GM21717 (cell line): ENCODE measurements around the gene SMIM29.
"Not testable (repeated sequence)": the region's sequence is repeated elsewhere in the genome, so short reads cannot be mapped to it uniquely, and the experiment has no call there.

Experiments used
- ATAC-seq: cut with Tn5 transposase; IDR thresholded peaks from one replicate; pipeline ENCODE4 v1.9.1; 2021; ENCODE audit warnings: mild to moderate bottlenecking, moderate library complexity; ENCODE audit not compliant: unreplicated experiment

Gene SMIM29

DNA sequence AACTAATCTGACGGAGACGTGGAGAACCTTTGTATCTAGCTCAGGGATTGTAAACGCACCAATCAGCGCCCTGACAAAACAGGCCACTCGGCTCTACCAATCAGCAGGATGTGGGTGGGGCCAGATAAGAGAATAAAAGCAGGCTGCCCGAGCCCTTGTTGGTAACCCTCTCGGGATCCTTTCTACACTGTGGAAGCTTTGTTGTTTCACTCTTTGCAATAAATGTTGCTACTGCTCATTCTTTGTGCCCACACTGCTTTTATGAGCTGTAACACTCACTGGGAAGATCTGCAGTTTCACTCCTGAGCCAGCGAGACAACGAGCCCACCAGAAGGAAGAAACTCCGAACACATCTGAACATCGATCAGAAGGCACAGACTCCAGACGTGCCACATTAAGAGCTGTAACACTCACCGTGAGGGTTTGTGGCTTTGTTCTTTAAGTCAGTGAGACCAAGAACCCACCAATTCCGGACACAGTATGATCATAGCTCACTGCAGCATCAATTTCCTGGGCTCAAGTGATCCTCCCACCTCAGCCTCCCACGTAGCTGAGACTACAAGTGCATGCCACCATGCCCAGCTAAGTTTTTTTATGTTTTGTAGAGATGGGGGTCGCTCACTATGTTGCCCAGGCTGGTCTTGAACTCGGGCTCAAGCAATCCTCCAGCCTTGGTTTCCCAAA, 21.0 kb upstream of the SMIM29 start:
- not testable (repeated sequence) for ATAC-seq

DNA sequence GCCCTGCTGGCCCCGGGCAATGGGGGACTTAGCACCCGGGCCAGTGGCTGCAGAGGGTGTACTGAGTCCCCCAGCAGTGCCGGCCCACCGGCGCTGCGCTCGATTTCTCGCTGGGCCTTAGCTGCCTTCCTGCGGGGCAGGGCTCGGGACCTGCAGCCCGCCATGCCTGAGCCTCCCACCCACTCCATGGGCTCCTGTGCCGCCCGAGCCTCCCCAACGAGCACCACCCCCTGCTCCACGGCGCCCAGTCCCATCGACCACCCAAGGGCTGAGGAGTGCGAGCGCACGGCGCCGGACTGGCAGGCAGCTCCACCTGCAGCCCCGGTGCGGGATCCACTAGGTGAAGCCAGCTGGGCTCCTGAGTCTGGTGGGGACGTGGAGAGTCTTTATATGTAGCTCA, 20.3 kb upstream of the SMIM29 start:
- not testable (repeated sequence) for ATAC-seq

DNA sequence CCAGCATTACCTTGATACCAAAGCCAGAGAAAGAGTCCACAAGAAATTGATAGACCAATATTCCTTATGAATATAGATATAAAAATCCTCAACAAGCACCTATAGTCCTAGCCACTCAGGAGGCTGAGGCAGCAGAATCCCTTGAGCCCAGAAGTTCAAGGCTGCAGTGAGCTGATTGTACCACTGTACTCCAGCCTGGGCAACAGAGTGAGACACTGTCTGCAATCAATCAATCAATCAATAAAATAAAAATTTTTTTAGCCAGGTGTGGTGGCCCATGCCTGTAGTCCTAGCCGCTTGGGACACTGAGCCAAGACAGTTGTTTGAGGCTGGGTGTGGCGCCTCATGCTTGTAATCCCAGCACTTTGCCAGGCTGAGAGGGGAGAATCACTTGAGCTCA, 18.9 kb upstream of the SMIM29 start:
- ATAC-seq, result no peak

DNA sequence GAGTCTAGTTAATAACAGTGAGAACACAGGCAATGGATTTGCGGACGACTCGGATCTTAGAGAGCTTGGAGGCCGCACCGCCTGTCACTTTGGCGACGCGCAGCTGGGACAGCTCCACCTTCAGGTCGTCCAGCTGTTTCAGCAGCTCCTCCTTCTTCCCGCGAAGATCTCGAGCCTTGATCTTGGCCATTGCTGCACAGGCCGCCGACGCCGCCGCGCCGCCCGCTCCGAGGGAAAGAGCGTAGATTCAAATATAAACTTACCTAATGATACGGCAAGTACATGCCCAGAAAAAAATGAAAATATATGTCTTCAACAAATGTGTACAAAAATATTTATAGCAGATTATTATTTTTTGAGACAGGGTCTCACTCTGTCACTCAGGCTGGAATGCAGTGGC, 14.7 kb upstream of the SMIM29 start:
- not testable (repeated sequence) for ATAC-seq

DNA sequence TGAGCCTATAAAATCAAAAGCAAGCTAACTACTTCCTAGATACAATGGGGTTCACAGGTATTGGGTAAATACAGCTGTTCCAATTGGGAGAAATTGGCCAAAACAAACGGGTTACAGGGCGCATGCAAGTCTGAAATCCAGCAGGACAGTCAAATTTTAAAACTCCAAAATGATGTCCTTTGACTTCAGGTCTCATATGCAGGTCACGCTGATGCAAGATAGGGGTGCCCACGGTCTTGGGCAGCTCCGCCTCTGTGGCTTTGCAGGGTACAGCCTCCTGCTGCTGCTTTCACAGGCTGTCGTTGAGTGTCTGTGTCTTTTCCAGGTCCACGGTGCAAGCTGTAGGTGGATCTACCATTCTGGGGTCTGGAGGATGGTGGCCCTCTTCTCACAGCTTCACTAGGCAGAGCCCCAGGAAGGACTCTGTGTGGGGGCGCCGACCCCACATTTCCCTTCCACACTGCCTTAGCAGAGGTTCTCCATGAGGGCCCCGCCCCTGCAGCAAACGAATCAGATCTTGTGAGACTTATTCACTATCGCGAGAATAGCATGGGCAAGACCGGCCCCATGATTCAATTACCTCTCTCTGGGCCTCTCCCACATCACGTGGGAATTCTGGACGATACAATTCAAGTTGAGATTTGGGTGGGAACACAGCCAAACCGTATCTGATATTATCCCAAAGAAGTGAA, 11.9 kb upstream of the SMIM29 start:
- no peak for ATAC-seq

DNA sequence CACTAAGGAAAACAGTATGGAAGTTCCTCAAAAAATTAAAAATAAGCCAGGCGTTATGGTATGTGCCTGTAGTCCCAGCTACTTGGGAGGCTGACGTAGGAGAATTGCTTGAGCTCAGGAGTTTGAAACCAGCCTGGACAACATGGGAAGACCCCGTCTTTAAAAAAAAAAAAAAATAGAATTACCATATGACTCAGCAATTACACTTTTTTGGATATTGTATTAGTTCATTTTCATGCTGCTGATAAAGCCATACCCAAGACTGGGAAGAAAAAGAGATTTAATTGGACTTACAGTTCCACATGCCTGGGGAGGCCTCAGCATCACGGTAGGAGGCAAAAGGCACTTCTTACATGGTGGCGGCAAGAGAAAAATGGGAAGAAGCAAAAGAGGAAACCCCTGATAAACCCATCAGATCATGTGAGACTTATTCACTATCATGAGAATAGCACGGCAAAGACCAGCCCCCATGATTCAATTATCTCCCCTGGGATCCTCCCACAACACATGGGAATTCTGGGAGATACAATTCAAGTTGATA, 10.8 kb upstream of the SMIM29 start:
- ATAC-seq, result no peak

DNA sequence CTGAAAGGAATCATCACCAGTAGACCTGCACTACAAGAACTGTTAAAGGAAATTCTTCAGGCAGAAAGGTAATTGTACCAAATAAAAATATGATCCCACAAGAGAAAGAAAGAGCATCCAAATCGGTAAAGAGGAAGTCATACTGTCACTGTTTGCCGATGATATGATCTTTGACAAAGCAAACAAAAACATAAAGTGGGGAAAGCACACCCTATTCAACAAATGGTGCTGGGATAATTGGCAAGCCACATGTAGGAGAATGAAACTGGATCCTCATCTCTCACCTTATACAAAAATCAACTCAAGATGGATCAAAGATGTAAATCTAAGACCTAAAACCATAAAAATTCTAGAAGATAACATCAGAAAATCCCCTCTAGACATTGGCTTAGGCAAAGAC, 3.6 kb upstream of the SMIM29 start:
- ATAC-seq, result not testable (repeated sequence)

DNA sequence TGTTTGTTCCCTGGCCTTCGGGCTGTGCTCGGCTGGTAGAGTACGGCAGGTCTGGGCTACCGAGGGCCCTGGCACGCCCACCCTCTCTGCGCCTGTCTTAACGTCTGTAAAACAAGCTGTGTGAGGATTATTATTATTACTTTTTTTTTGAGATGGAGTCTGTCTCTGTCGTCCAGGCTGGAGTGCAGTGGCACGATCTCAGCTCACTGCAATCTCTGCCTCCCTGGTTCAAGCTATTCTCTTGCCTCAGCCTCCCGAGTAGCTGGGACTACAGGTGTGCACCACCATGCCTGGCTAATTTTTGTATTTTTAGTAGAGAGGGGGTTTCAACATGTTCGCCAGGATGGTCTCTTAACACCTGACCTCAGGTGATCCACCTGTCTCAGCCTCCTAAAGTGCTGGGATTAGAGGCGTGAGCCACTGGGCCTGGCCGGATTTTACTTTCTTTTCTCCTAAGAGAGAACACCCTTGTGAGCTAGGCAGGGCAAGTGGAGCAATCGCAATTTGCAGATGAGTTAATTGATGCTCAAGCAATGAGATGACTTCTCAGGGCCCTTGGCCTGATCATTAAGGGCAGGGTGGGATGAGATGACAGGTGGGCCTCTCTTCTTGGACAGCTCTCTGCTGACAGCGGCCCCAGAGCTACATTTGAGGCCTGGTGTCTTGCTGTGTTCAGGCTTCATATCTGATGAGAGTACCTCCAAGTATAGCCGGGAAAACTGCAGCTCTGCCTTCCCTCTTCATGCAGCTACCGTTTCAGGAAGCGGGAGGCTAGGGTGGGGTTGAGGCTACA, 859 bp upstream of the SMIM29 start:
- ATAC-seq, result no peak

DNA sequence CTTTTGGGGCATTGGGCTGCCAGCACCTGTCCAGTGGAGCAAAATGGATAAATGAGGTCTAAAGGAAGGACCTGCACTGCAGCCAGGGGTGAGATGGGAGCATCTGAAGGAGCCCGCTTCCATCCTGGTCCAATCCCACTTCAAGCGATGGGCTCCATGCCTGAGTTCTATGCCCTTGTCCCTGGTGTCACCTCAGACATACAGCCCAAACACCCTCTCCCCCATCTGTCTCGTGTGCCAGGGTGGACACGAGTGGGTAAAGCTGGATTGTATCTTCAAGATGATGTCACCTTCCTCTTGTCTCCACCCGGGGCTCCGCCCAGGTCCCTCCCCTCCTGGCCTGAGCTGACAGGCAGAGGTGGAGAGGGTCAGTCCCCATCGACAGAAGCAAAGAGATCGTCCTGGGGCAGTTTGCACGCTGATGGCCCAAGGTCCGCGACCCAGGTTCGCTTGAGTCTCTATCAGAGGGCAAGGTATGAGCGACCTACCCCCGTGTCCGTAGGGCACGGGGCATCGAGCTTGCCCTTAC, 544 bp downstream of the SMIM29 start:
- ATAC-seq, result peak; percentile 20

DNA sequence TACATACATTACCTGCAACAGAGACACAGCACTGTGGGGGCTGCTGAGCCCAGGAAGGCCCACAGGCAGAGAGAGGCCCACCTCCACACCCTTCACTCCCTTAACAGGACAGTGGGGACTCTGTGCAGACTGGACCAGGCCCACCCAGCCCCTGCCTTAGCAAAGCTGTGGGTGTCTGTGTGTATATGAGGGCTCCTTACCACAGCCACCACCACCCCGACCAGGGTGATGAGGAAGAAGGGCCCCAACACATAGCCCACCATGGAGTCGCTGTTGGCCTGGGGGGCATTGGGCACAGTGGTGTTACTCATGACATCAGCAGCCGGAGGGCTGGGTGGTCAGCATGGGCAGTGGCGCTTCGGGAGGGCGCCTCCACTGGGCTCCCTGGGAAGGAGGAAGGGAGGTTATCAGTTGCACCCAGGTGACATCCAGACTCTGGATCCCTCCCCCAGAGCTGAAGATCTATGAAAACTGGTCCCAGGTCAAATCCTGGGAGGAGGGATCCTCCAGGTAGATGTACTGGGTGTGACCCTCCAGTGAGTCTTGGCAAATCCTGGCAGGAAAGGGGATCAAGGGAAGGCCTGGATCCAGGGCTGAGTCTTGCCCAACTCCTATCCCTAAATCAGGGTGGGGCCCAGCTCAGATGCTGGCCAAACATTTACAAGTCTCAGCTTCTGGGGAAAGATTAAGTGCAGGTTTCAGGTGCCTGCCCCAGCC, 1.2 kb downstream of the SMIM29 start:
- no peak for ATAC-seq

DNA sequence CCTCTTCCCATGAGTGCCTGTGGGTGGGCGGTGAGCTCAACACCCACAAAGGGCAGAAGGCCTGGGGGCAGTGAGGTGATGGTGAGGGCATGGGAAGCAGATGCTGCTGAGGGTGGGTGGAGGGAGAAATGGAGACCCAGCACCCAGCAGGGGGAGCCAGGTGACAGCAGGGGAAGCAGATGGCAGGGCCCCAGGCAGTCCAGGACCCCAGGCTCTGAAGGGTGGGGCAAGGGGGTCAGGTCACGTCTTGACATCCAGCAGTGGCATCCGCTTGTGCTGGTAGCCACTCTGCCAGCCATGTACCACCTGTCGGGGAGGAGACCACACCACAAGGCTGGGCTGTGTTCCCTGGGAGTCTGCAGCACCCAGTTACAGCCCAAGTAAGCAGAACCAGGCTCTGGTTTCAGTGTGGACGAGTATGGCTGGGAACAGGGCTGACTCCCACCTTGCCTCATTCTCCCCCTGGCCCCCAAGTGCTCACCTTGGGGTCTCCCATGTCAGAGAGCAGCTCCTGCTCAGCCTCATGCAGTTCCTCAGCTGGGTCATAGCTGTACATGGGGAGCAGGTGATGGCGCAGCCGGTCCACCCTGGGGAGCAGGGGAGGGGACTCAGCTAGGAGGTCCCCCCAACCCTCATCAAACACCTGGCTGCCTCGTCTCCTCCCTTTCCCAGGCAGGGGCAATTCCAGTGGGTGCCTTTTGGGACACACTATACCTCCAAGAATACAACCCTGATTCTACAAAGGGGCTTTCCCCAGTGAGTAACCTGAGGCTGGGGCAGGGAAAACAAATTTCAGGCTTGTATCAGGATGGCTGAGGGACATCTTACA, 2.0 kb downstream of the SMIM29 start:
- ATAC-seq, result no peak

DNA sequence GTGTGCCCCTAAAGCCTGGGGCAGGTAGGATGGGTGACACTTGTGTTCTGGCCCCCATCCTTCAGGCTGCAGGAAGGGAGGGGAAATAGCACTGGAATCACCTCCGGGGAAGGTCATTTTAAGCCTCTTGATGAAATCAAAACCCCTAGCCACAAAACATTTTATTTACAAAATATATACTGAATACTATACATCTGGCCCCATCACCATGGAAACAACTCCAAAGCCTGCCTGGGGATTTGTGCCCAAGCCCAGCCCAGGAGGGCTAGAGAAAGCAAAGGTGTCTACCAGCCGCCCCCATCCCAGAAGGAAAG, 2.6 kb downstream of the SMIM29 start:
- no peak for ATAC-seq

DNA sequence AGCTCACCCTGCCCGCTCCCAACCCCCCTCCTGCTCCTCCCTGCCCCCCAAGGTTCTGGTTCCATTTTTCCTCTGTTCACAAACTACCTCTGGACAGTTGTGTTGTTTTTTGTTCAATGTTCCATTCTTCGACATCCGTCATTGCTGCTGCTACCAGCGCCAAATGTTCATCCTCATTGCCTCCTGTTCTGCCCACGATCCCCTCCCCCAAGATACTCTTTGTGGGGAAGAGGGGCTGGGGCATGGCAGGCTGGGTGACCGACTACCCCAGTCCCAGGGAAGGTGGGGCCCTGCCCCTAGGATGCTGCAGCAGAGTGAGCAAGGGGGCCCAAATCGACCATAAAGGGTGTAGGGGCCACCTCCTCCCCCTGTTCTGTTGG, 3.1 kb downstream of the SMIM29 start:
- not testable (repeated sequence) for ATAC-seq

DNA sequence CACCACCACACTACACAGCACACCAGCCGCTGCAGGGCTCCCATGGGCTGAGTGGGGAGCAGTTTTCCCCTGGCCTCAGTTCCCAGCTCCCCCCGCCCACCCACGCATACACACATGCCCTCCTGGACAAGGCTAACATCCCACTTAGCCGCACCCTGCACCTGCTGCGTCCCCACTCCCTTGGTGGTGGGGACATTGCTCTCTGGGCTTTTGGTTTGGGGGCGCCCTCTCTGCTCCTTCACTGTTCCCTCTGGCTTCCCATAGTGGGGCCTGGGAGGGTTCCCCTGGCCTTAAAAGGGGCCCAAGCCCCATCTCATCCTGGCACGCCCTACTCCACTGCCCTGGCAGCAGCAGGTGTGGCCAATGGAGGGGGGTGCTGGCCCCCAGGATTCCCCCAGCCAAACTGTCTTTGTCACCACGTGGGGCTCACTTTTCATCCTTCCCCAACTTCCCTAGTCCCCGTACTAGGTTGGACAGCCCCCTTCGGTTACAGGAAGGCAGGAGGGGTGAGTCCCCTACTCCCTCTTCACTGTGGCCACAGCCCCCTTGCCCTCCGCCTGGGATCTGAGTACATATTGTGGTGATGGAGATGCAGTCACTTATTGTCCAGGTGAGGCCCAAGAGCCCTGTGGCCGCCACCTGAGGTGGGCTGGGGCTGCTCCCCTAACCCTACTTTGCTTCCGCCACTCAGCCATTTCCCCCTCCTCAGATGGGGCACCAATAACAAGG, 3.6 kb downstream of the SMIM29 start:
- not testable (repeated sequence) for ATAC-seq

DNA sequence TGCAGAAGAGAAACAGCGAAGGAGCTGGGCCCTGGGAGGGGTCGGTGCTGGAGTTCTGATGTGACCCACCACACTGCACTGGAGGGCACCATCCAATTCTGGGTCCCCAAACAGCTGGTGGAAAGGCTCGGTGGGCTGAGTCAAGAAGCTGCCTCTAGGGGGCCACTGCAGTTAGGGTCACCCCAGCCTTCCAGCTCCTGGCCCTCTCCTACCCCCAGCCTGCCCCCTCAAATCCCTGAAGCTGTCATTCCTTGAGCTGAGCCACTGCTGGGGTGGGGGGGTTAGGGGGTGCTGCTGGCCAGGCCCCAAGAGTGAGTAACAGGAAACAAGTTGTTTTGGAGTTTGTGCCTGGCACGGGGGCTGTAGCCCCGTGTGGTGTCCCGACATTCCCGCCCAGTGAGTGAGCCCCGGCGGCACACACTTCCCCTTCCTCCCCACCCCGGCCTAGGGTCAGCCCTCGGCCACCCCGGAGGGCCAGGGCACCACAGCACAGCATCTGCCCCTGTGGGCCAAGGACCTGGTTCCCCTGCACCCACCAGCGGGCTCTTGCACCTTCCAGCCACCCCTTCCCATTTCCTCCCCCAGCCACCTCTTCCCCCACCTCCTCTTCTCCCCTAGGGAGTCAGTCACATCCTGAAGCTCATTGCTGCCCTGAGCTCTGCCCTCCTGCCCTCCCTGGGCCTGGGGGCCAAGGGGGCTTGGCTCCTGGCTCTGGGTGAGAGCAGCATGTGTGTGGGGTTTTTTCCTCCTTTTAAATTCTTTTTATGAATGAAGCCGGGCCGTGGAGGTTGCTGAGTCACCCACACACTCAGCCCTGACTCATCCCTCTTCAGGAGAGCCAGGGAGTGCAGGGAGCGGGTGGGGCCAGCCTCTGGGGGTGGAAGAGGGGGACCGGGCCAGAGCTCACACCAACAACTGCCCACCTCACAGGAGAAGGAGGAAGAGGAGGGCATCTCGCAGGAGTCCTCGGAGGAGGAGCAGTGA, 4.6 kb downstream of the SMIM29 start:
- ATAC-seq, result no peak

DNA sequence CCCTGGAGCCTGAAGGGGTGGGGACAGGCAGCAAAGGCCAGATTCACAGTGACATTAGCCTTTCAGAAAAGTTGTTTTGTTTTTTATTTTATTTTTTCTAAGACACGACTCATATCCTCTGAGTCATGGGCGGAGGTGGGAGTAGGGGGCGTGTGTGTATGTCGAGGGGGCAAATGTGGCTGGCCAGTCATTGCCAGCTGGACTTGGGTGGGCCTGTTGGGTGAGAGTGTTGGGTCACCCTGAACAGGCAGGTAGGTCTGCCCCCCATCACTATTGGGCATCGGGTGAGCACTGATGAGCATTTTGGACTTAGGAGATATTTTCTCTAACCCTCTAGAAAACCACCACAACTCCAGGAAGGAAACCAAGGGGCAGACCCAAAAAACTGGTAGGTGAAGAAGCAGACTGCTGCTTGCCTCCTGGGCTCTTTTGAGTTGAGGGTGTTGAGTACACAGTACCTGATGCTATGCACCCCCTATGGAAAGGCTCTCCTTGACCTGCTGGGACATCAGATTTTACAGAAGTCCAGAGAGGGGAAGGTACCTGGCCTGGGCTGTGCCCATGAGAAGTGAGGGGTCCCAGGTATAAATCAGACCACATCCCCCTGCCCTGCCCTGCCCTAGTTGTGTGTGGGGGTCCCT, 5.6 kb downstream of the SMIM29 start:
- ATAC-seq, result no peak

DNA sequence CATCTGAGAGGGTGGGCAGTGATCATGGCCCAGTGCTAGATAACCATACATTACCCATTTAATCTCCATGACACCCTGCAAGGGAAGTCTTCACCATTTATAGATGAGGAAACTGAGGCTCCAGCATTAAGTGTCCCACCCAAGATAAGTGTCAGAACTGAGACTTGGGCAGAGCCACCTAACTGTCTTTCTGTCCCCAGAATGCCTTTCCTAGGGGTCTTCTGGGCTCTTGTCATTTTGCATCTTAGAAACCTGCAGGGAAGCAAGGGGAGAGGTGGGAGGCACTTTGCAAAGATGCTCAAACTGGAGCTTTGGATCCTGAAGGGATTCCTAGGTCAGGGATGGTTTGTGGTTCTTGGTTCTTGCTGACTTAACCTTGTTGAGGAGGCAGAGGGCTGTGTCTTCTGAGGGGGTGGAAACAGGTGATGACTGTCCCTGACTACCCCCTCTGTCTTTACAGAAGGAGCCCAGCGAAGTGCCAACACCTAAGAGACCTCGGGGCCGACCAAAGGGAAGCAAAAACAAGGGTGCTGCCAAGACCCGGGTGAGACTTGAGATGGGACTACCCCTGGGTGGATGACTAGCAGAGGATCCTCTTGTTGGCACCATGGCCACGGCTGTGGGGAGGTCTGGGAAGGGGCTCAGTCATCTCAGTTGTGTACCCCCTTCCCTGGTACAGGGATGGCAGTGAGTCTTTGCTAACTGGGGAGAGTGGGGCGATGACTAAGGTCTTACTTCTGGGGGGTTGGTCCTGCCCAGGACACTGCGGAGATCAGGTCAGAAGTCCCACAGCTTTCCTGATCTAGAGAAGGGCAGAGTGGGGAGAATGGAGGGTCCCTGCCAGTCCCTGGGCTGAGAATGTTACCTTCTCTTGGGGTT, 6.3 kb downstream of the SMIM29 start:
- no peak for ATAC-seq
